ENCODE data around the gene INAVA.

- TF ChIP-seq, protein P1, sequence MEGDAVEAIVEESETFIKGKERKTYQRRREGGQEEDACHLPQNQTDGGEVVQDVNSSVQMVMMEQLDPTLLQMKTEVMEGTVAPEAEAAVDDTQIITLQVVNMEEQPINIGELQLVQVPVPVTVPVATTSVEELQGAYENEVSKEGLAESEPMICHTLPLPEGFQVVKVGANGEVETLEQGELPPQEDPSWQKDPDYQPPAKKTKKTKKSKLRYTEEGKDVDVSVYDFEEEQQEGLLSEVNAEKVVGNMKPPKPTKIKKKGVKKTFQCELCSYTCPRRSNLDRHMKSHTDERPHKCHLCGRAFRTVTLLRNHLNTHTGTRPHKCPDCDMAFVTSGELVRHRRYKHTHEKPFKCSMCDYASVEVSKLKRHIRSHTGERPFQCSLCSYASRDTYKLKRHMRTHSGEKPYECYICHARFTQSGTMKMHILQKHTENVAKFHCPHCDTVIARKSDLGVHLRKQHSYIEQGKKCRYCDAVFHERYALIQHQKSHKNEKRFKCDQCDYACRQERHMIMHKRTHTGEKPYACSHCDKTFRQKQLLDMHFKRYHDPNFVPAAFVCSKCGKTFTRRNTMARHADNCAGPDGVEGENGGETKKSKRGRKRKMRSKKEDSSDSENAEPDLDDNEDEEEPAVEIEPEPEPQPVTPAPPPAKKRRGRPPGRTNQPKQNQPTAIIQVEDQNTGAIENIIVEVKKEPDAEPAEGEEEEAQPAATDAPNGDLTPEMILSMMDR (conservative IDR thresholded peaks at IDR 0.05 in 1 of 2, IDR thresholded peaks at IDR 0.05 in 1 of 2; ENCODE audit: low read depth in 1 of 2, low read length in 2 of 2), result no peak
- TF ChIP-seq EZH2 (IDR thresholded peaks at IDR 0.05; ENCODE audit: low read length, missing control alignments), result no peak
These were observed 31.1 kb downstream of the INAVA start for GRCh38 chr1:200925831-200926230.
